ENCODE measurements around the gene TSPAN7. TPM values are rescaled to one million over a fixed set of nuclear protein-coding genes. Genes with fewer than 3 reads are reported as not detected.

Gene TSPAN7
- total and polyA plus RNA-seq, 2 donors = 6.3 to 24.3 TPM

DNA sequence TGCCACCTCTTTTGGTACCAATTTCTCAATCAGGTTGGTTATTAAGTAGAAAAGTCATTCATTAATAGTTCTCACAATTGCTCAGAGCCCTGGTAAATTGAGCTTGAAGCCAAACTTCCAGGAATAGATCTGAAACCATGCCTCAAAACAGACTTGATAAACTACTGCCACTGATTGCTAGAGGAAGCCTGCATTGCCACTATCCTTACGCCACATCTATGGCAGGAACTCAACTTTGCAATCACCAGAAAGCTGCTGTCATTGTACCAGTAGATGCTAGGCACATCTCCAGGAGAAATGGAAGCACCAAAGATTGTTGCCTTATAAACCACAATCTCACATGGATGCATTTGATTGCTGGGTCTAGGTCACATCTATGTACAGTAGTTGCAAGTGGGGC, 21.6 kb upstream of the TSPAN7 start:
- WGBS = 100% methylated on average over 1 of the region's 1 CpG
- no peak overlapping the region for H3K27ac ChIP-seq (ENCODE audit: low read depth in 1 of 2, low read length in 1 of 2)
- H3K36me3 ChIP-seq (ENCODE audit: control insufficient read depth in 2 of 2, insufficient read depth in 2 of 2, low read length in 1 of 2) = no peaks in the 10 kb centered on the region
- DNase-seq (ENCODE audit: low read depth in 6 of 9, low spot score in 9 of 9) = no peak
- H3K4me1 ChIP-seq (ENCODE audit: control insufficient read depth in 2 of 2, insufficient read depth in 2 of 2, low read length in 2 of 2) = no peaks in the 10 kb centered on the region
- H3K9me3 ChIP-seq (ENCODE audit: control insufficient read depth in 2 of 2, insufficient read depth in 1 of 2, low read length in 1 of 2) = no peaks in the 10 kb centered on the region
- H3K4me3 ChIP-seq (ENCODE audit: low read length in 2 of 2) = no peak overlapping the region
- no peaks in the 10 kb centered on the region for H3K27me3 ChIP-seq (ENCODE audit: control insufficient read depth in 2 of 2, insufficient read depth in 1 of 2, low read length in 1 of 2)

DNA sequence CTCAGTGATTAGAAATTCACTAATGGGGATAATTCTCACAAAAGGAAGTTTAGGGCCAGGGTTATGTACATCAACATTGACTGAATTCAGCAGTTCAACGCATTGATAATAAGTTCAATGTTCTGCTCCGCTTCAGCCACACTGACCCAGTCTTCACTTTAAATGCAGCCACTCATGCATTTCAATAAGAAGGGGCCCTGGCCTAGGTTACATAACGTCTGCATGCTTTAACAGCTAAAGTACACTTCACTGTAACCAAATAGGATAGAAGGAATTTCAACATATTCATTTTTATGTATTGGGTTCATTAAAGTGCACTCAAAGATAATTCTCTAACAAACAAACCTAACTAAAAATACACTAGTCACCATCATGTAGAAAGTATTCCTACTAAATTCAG, 12.8 kb upstream of the TSPAN7 start:
- H3K27me3 ChIP-seq (ENCODE audit: control insufficient read depth in 2 of 2, insufficient read depth in 1 of 2, low read length in 1 of 2) = no peaks in the 10 kb centered on the region
- no peaks in the 10 kb centered on the region for H3K4me1 ChIP-seq (ENCODE audit: control insufficient read depth in 2 of 2, insufficient read depth in 2 of 2, low read length in 2 of 2)
- no peaks in the 10 kb centered on the region for H3K36me3 ChIP-seq (ENCODE audit: control insufficient read depth in 2 of 2, insufficient read depth in 2 of 2, low read length in 1 of 2)
- 94% methylated on average over 3 of the region's 3 CpGs for WGBS
- no peak overlapping the region for H3K4me3 ChIP-seq (ENCODE audit: low read length in 2 of 2)
- no peaks in the 10 kb centered on the region for H3K9me3 ChIP-seq (ENCODE audit: control insufficient read depth in 2 of 2, insufficient read depth in 1 of 2, low read length in 1 of 2)
- no peak overlapping the region for H3K27ac ChIP-seq (ENCODE audit: low read depth in 1 of 2, low read length in 1 of 2)
- no peak for DNase-seq (ENCODE audit: low read depth in 6 of 9, low spot score in 9 of 9)

DNA sequence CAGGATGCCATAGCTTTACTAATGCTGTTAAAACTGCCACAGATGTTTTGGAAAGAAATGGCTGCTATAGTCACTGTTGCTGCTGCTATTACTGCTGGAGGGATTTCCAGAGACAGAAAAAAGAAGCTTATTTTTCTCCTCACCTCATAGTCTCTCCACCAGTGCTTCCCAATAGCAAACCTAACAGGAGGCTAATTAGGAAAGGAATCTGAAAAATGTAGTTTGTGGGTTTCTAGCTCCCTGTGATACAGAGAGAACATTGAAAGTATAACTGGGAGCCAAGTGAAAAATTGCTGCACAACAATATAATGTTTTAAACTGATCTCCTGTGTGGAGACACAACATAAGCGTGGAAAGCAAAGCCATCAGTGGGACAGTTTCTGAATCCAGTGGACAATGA, 8.6 kb upstream of the TSPAN7 start:
- H3K27ac ChIP-seq (ENCODE audit: low read depth in 1 of 2, low read length in 1 of 2) = no peak overlapping the region
- no peak for DNase-seq (ENCODE audit: low read depth in 6 of 9, low spot score in 9 of 9)
- no peaks in the 10 kb centered on the region for H3K27me3 ChIP-seq (ENCODE audit: control insufficient read depth in 2 of 2, insufficient read depth in 1 of 2, low read length in 1 of 2)
- H3K36me3 ChIP-seq (ENCODE audit: control insufficient read depth in 2 of 2, insufficient read depth in 2 of 2, low read length in 1 of 2) = no peaks in the 10 kb centered on the region
- no peak overlapping the region for H3K4me3 ChIP-seq (ENCODE audit: low read length in 2 of 2)
- WGBS = 97% methylated on average over 1 of the region's 1 CpG
- no peaks in the 10 kb centered on the region for H3K9me3 ChIP-seq (ENCODE audit: control insufficient read depth in 2 of 2, insufficient read depth in 1 of 2, low read length in 1 of 2)
- H3K4me1 ChIP-seq (ENCODE audit: control insufficient read depth in 2 of 2, insufficient read depth in 2 of 2, low read length in 2 of 2) = no peaks in the 10 kb centered on the region

DNA sequence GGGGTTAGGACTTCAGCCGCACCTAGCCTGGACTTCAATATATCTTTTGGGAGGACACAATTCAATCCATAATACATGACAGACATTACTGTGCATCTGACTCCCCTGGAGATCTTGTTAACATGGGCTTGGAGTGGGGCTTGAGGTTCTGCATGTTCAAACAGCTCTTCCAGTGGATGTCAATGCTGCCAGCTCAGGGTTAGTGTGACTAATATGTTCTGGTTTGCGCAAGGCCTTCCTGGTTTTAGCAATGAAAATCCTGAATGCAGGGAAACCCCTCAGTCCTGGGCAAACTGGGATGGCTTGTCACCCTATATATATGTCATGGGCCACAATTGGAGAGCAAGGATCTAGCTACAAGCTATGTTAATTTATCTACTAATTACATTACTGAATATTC, 2.7 kb upstream of the TSPAN7 start:
- peaks cover 0 to 9% of the 10 kb centered on the region in 2 donors for H3K27me3 ChIP-seq (ENCODE audit: control insufficient read depth in 2 of 2, insufficient read depth in 1 of 2, low read length in 1 of 2)
- WGBS = 100% methylated on average over 2 of the region's 2 CpGs
- no peak overlapping the region for H3K4me3 ChIP-seq (ENCODE audit: low read length in 2 of 2)
- no peaks in the 10 kb centered on the region for H3K36me3 ChIP-seq (ENCODE audit: control insufficient read depth in 2 of 2, insufficient read depth in 2 of 2, low read length in 1 of 2)
- DNase-seq (ENCODE audit: low read depth in 6 of 9, low spot score in 9 of 9) = no peak
- no peak overlapping the region for H3K27ac ChIP-seq (ENCODE audit: low read depth in 1 of 2, low read length in 1 of 2)
- no peaks in the 10 kb centered on the region for H3K9me3 ChIP-seq (ENCODE audit: control insufficient read depth in 2 of 2, insufficient read depth in 1 of 2, low read length in 1 of 2)
- H3K4me1 ChIP-seq (ENCODE audit: control insufficient read depth in 2 of 2, insufficient read depth in 2 of 2, low read length in 2 of 2) = peaks cover 3 to 8% of the 10 kb centered on the region in 2 donors

DNA sequence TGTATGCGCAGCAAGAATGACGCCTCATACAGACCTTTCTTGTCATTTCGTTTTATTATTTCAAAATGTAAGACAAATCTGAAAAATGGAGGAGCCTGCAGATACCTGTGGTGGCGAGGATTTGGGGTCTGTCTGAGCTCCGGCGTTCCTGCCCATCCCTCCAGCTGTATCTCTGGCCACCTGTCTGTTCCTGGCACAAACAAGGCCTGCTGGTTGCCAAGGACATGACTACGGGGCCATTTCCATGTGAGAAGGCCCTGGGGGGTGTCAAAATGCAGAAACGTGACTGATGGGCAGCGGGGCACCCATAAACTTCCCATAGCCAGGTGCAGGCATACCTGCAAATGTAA, 591 bp upstream of the TSPAN7 start:
- Histone ChIP-seq H3K27me3 (ENCODE audit: control insufficient read depth in 2 of 2, insufficient read depth in 1 of 2, low read length in 1 of 2) (peaks cover 0 to 9% of the 10 kb centered on the region in 2 donors), H3K9me3 (ENCODE audit: control insufficient read depth in 2 of 2, insufficient read depth in 1 of 2, low read length in 1 of 2) (no peaks in the 10 kb centered on the region), H3K4me1 (ENCODE audit: control insufficient read depth in 2 of 2, insufficient read depth in 2 of 2, low read length in 2 of 2) (peaks cover 3 to 8% of the 10 kb centered on the region in 2 donors), H3K27ac (ENCODE audit: low read depth in 1 of 2, low read length in 1 of 2) (no peak overlapping the region), H3K36me3 (ENCODE audit: control insufficient read depth in 2 of 2, insufficient read depth in 2 of 2, low read length in 1 of 2) (no peaks in the 10 kb centered on the region), H3K4me3 (ENCODE audit: low read length in 2 of 2) (peak overlapping the region; percentile 44 to 52)
- DNase-seq (ENCODE audit: low read depth in 6 of 9, low spot score in 9 of 9) = no peak
- WGBS = 50% methylated on average over 9 of the region's 9 CpGs

DNA sequence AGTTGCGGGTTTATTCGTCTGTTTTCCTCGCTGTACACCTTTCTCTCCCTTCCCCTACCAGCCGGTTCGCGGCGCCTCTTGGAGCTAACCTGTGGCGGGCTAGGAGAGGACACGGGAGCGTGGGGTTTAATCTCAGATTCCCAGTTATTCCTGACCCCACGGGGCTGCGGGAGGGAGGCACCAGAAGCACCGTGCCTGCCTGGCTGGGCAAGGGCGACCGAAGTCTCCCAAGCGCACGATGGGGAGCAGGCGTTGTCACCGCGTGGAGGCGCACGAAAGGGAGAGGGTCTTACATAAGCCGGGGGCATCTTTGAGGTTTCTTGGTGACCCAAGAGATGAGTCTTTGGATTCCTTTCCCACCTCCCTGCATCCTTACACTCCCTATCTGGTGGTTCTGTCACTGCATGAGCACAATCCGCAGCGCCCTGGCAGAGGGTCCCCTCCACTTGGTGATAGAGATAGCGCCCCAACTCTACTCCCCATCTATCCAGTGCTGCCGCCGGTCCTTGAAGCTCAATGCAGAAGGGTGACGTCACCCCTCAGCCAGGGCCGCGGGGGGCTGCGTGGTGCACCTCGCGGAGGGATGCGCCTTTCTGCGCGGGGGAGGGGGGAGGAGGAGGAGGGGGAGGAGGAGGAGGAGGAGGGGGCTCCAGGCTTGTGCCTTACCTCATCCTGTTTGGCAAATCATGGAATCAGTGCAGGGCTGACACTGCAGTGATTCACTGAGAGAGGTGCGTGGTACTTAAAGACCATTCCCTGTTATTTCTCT, 793 bp downstream of the TSPAN7 start:
- Histone ChIP-seq H3K4me1 (ENCODE audit: control insufficient read depth in 2 of 2, insufficient read depth in 2 of 2, low read length in 2 of 2) (peaks cover 3 to 8% of the 10 kb centered on the region in 2 donors), H3K36me3 (ENCODE audit: control insufficient read depth in 2 of 2, insufficient read depth in 2 of 2, low read length in 1 of 2) (no peaks in the 10 kb centered on the region), H3K27me3 (ENCODE audit: control insufficient read depth in 2 of 2, insufficient read depth in 1 of 2, low read length in 1 of 2) (peaks cover 0 to 9% of the 10 kb centered on the region in 2 donors), H3K9me3 (ENCODE audit: control insufficient read depth in 2 of 2, insufficient read depth in 1 of 2, low read length in 1 of 2) (no peaks in the 10 kb centered on the region), H3K4me3 (ENCODE audit: low read length in 2 of 2) (peak overlapping the region; percentile 52 to 55), H3K27ac (ENCODE audit: low read depth in 1 of 2, low read length in 1 of 2) (no peak overlapping the region)
- WGBS = 4% methylated on average over 33 of the region's 38 CpGs
- peak in 6 of 9 donors; percentile 3 to 52 (median 14) for DNase-seq (ENCODE audit: low read depth in 6 of 9, low spot score in 9 of 9)

DNA sequence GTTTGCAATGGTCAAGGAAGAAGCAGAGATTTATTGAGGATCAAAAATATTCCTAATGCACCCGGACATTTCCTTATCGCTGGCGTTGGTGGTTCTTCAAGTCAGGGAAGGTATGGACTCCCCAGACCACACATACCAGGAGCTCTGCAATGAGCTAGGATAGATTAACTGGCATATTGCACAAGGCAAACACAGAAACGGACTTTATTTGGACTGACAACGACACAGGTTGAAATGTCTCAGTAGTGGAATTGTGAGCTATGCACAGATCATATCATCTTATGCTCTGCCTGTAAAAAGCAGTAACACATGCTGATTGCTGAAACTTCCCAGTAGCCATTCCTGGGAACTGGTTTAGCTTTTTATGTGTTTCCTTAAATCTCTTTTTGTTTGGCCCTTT, 1.7 kb downstream of the TSPAN7 start:
- H3K27ac ChIP-seq (ENCODE audit: low read depth in 1 of 2, low read length in 1 of 2) = no peak overlapping the region
- H3K27me3 ChIP-seq (ENCODE audit: control insufficient read depth in 2 of 2, insufficient read depth in 1 of 2, low read length in 1 of 2) = peaks cover 0 to 9% of the 10 kb centered on the region in 2 donors
- no peak for DNase-seq (ENCODE audit: low read depth in 6 of 9, low spot score in 9 of 9)
- no peaks in the 10 kb centered on the region for H3K9me3 ChIP-seq (ENCODE audit: control insufficient read depth in 2 of 2, insufficient read depth in 1 of 2, low read length in 1 of 2)
- no peaks in the 10 kb centered on the region for H3K36me3 ChIP-seq (ENCODE audit: control insufficient read depth in 2 of 2, insufficient read depth in 2 of 2, low read length in 1 of 2)
- WGBS = 92% methylated on average over 5 of the region's 5 CpGs
- peaks cover 3 to 8% of the 10 kb centered on the region in 2 donors for H3K4me1 ChIP-seq (ENCODE audit: control insufficient read depth in 2 of 2, insufficient read depth in 2 of 2, low read length in 2 of 2)
- no peak overlapping the region for H3K4me3 ChIP-seq (ENCODE audit: low read length in 2 of 2)

DNA sequence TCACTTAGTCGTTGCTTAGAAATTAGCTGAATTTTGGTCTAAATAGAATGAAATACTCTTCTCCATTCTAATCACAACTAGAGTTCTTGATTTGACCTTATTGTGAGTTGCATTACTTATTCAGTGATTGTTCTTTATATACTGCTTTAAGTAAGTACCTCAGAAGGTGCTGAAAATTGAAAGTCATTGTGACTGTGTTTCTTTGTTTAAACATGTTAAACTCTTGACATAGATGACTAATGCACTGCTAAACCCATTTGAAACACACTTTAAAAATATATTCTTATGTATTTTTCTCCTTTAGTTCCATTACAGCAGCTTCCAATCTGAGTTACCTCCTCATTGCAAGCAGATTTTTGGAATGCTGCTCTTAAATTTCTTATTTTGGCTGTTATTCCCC, 9.1 kb downstream of the TSPAN7 start:
- WGBS = 96% methylated on average over 1 of the region's 1 CpG
- no peaks in the 10 kb centered on the region for H3K27me3 ChIP-seq (ENCODE audit: control insufficient read depth in 2 of 2, insufficient read depth in 1 of 2, low read length in 1 of 2)
- no peaks in the 10 kb centered on the region for H3K36me3 ChIP-seq (ENCODE audit: control insufficient read depth in 2 of 2, insufficient read depth in 2 of 2, low read length in 1 of 2)
- peaks cover 0 to 3% of the 10 kb centered on the region in 2 donors for H3K4me1 ChIP-seq (ENCODE audit: control insufficient read depth in 2 of 2, insufficient read depth in 2 of 2, low read length in 2 of 2)
- no peak overlapping the region for H3K27ac ChIP-seq (ENCODE audit: low read depth in 1 of 2, low read length in 1 of 2)
- DNase-seq (ENCODE audit: low read depth in 6 of 9, low spot score in 9 of 9) = no peak
- H3K9me3 ChIP-seq (ENCODE audit: control insufficient read depth in 2 of 2, insufficient read depth in 1 of 2, low read length in 1 of 2) = no peaks in the 10 kb centered on the region
- no peak overlapping the region for H3K4me3 ChIP-seq (ENCODE audit: low read length in 2 of 2)

DNA sequence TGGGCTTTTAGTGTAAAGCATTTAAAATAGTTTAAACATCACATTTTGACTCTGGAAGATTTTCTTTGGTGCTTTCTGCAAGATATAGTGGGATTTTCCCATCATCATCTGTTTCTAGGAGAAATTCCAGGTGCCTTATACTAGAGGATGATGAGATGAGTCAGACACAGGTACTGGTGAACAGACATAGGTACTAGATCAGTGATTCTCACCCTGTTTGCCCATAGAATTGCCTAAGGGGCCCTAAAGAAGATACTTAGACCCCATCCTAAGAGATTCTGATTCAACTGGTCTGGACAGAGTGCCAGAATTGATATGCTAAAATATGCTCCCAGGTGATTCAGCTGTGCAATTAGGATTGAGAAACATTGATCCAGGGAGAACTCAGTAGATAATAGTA, 9.7 kb downstream of the TSPAN7 start:
- no peaks in the 10 kb centered on the region for H3K9me3 ChIP-seq (ENCODE audit: control insufficient read depth in 2 of 2, insufficient read depth in 1 of 2, low read length in 1 of 2)
- DNase-seq (ENCODE audit: low read depth in 6 of 9, low spot score in 9 of 9) = no peak
- peaks cover 0 to 3% of the 10 kb centered on the region in 2 donors for H3K4me1 ChIP-seq (ENCODE audit: control insufficient read depth in 2 of 2, insufficient read depth in 2 of 2, low read length in 2 of 2)
- no peak overlapping the region for H3K4me3 ChIP-seq (ENCODE audit: low read length in 2 of 2)
- H3K36me3 ChIP-seq (ENCODE audit: control insufficient read depth in 2 of 2, insufficient read depth in 2 of 2, low read length in 1 of 2) = no peaks in the 10 kb centered on the region
- no peaks in the 10 kb centered on the region for H3K27me3 ChIP-seq (ENCODE audit: control insufficient read depth in 2 of 2, insufficient read depth in 1 of 2, low read length in 1 of 2)
- no peak overlapping the region for H3K27ac ChIP-seq (ENCODE audit: low read depth in 1 of 2, low read length in 1 of 2)
